ENCODE results near the gene MRPL19.

GRCh38 chr2:75637568-75637967 is 9.0 kb upstream of the MRPL19 start:
- TF ChIP-seq CTCF (IDR thresholded peaks at IDR 0.05) (no peak), POLR2A (IDR thresholded peaks at IDR 0.05) (no peak)
